ENCODE results near the gene ARHGAP8.

The ARHGAP8 gene

DNA sequence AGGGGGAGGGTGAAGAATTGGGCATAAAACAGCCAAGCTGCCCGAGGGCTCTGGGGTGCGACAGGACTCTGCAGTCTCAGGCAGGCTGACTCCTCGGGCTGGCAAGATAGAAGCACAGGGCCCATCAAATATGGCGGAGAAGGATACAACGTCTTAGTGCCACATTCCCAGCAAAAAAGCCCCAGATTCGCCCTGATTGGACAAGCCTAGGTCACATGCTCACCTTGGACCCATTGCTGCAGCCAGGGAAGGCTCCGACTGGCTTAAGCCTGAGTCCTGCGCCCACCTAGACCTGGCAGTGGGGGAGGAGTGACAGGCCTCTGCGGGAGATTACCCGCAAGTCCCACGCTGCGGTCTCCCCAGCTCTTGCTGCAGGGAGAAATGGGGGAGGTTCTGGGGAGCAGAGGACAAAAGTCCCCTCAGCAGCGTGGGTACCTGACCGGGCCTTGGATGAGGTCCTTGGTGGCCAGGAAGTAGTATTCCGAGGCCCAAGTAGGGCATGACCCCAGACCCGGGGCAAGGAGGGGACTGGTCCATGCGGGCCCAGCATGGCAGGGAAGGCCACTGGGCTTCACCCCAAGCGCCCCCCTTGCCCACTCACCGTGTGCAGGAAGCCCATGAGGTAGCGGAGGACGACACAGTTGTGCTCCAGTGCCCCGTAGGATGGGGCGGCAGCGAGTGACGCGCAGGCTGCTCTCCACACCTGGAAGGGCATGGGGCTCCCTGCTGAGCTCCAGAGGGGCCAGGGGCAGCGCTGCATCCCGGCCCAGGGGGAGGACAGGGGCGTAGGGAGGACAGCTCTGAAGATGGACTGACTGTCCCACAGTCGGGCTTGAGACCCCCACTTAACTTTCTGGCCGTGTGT, 113.0 kb downstream of the ARHGAP8 start:
- no peak overlapping the region for H3K4me3 ChIP-seq (ENCODE audit: low read depth, low read length)
- no peak for DNase-seq (ENCODE audit: low read depth)

DNA sequence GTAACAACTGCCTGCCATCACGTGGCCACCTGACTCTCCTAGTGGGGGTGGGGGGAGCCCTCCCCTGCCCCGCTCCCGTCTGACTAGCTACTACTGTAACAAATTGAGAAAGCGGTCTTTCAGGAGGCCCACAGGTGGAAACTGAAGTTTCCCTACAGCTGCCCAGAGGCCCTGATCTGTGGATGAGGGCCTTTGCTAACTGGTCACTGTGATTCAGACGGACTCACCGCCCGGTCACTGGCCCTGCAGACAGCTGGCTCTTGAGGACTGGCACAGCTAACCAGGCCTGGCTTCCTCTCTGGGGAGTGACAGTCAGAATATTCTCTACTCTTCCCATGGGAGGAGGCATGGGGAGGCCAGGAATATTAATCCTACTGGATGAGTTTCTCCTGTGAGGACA, 116.8 kb downstream of the ARHGAP8 start:
- H3K4me3 ChIP-seq (ENCODE audit: low read depth, low read length) = no peak overlapping the region
- peak; percentile 7 for DNase-seq (ENCODE audit: low read depth)

DNA sequence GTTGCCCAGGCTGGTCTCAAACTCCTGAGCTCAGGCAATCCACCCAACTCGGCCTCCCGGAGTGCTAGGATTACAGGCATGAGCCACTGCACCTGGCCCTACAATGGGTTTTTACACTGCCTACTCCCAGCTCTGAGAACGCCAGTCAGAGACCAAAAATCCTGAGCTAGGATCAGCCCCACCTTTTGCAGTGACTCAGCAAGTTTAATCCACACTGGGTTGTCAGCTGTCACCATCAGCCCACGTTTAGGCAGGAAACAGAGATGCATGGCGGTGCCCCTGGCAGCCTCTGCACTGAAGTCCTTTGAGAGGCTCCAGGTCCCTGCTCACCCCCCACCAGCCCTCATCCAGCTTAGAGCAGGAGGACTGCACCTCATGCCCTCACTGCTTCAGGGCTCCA, 117.6 kb downstream of the ARHGAP8 start:
- peak; percentile 4 for DNase-seq (ENCODE audit: low read depth)
- H3K4me3 ChIP-seq (ENCODE audit: low read depth, low read length) = no peak overlapping the region

DNA sequence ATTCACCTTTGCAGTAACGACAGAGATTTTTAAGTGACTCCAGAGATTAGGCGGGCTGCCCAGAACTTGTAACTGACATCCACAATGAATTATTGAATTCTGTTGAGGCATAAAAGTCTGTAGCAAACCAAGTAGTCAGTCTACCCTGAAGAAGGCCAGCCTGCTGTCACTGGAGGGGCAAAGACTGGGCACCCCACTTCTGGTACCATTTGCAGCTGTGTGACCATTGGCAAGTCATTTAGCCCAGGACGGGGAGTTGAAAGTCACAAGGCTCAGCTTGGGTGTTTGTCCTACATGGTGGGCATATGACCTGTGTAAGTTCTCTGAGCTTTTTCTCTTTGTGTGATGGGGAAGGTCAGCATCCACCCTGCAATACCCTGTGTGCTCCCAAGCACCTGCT, 119.4 kb downstream of the ARHGAP8 start:
- no peak overlapping the region for H3K4me3 ChIP-seq (ENCODE audit: low read depth, low read length)
- DNase-seq (ENCODE audit: low read depth) = no peak

DNA sequence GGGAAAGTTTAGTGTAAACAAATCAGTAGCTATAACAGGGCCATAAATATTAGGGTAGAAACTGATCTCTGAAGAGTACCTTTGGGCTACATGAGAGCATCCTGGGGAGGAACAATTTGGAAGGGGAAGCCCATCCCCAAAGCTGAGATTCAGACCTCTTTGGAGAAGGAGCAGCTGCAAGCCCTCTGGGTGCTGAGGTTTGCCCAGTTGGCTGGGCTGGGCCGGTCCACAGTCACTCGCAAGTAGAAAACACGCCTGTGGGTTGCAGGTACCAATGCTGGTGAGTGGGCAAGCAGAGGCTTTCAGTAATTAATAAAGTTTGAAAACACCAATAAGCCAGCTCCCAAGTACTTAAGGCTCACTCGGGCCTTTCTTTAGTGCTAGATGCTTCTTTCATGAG, 124.5 kb downstream of the ARHGAP8 start:
- no peak for DNase-seq (ENCODE audit: low read depth)
- no peak overlapping the region for H3K4me3 ChIP-seq (ENCODE audit: low read depth, low read length)

DNA sequence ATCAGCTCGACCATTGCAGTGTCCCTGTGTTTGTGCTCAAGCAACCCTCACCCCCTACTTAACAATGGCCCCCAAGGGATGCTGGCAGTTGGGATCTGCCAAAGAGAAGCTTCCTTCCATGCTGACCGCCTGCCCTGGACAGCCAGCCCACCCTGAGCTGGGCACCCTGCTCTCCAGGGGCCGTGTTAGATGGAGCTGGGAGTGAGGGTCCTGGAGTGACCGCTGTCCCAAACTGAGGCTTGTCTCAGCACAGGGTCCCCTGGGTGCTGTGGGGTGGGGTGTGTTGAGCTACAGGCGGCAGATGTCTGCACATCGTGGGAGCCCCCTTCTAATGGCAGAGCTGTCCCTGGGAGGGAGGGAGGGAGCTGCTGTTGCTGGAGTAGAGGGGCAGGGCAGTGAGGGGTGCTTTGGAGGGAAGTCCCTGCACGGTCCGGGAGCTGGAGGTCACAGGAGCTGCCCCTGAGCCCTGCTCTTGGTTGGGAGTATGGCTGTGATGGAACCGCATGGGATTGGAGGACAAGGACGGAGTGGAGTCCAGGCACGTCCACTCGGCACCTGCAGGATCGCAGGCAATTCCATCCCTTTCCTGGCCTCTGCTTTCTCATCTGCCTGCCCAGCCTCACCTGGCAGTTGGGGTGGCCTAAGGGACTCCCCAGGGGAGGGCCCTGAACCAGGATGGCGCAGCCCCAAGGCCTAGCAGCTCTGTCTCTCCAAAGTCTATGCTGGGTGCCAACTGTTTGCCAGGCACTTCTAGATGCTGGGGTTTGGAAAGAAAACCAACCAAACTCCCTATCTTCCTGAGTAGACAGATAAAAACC, 126.3 kb downstream of the ARHGAP8 start:
- no peak for DNase-seq (ENCODE audit: low read depth)
- H3K4me3 ChIP-seq (ENCODE audit: low read depth, low read length) = no peak overlapping the region

DNA sequence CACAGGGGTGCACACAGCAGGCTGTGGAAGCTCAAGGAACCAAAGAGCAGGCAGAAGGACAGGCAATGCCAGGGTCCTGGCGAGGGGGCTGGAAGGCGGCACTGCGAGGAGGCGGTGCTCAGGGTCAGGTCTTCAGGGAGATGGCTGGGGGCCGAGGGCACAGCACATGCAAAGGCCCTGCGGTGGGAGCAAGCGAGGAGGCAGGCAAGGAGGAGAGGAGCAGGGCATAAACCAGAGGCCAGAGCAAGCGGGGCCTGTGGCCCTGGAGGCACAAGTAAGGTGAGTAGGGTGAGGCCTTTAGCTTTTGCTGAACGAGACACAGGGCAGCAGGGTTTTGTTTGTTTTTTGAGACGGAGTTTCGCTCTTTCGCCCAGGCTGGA, 126.9 kb downstream of the ARHGAP8 start:
- no peak overlapping the region for H3K4me3 ChIP-seq (ENCODE audit: low read depth, low read length)
- DNase-seq (ENCODE audit: low read depth) = no peak

DNA sequence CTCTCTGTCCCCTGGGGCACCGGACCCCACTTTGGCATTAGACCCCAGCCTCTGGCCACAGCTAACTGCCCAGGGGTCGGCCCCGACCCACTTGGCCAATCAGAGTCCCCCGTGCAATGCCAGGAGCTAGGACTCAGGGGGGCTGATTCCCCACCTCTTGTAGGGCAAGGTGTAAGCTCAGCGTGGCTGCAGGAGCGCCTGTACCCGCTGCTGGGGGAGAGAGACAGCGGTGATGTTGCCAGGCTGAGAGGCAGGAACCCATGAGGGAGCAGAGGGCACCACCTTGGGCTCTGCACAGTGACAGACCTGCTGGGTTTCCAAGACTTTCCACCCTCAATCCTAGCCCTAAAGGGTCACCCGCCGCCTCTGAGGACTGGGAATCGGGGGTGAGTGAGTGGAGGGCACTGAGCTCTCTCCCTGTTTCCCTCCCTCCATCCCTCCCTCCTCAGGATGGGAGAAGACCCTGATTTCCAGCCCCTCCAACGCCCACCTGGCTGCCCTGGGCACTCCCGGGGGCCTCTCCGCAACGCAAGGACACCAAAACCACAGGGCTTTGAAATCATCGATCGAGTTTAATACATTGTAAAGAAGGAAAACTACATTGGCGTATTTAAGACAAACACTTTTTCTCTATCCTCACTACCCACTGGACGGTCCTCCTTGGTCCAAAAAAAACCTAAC, 128.4 kb downstream of the ARHGAP8 start:
- DNase-seq (ENCODE audit: low read depth) = no peak
- no peak overlapping the region for H3K4me3 ChIP-seq (ENCODE audit: low read depth, low read length)

DNA sequence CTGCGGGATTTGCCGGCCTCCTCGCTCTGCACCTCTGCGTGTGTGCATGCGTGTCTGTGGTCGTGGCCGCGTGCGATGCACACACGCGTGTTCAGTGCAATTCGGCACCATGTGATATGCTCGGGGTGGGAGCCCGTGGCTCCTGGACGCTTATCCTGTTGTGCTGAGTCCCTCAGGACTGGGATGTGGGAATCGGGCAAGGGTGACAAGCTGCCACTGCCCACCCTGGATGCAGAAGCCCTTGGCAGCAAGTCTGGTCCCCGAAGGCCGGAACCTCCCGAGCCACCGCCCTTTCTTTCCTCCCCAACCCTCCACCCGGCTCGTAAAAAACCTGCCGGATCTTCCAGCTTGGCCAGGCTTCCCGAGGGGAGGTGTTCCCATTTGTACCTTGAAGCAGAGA, 129.2 kb downstream of the ARHGAP8 start:
- DNase-seq (ENCODE audit: low read depth) = no peak
- no peak overlapping the region for H3K4me3 ChIP-seq (ENCODE audit: low read depth, low read length)

DNA sequence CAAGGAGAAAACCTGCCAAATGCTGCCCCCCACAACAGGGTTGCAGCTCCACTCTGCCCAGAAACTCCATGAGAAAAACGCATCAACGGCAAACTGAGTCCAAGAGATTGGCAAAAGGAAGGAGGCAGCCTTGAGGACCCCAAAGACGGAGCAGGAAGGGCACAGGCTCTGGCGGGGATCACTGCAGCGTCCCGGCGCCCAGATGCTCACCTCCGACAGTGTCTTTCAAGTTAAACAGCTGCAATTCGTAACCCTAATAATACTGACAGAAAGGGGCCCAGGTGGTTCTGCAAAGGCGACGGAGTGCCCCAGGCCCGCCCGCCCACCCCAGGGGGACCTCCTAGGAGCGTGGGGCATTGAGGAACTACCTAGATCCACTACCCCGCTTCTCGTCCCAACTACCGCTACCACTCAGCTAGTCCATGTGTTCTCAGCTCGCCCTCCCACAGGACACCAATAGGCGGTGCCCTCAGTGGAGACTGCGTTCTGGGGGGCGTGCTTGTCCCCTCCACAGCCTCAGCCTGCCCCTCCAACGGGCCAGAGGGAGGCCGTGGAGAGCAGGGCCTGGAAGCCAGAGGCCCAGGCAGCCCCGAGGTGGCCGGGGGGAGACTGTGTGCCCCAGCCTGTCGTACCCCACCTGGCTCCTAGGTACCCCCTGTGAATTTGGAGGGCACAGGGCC, 130.0 kb downstream of the ARHGAP8 start:
- DNase-seq (ENCODE audit: low read depth) = no peak
- no peak overlapping the region for H3K4me3 ChIP-seq (ENCODE audit: low read depth, low read length)

DNA sequence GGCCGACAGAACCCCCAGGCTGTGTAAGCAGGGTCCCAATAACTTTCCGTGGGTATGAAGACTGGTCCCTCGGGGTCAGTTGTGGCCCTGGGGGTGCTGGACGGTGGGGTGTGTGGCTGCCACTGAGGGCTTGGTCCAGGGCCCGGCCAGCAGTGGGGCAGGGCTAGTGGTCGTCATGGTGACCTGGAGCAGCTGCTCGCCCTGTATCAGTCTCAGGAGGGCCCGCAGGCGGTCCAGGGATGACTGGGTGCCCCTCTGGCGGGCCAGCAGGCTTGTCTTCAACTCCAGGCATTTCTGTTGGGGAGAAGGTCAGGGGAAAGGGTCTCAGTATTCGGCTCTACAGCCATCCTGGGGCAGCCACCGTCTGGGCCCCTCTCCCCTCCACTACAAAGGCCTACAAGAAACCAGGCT, 130.6 kb downstream of the ARHGAP8 start:
- H3K4me3 ChIP-seq (ENCODE audit: low read depth, low read length) = no peak overlapping the region
- no peak for DNase-seq (ENCODE audit: low read depth)

DNA sequence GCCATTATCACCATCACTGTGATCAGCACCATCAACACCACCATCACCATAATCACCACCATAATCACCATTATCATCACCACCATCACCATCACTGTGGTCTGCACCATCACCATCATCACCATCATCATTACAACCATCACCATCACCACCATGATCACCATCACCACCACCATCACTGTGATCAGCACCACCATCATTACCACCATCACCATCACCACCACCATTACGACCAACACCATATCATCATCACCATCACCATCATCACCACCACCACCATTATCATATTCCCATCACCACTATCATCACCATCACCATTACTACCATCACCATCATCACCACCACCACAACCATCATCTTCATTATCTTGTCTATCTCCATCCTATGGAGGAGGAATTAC, 132.2 kb downstream of the ARHGAP8 start:
- H3K4me3 ChIP-seq (ENCODE audit: low read depth, low read length) = no peak overlapping the region
- no peak for DNase-seq (ENCODE audit: low read depth)

DNA sequence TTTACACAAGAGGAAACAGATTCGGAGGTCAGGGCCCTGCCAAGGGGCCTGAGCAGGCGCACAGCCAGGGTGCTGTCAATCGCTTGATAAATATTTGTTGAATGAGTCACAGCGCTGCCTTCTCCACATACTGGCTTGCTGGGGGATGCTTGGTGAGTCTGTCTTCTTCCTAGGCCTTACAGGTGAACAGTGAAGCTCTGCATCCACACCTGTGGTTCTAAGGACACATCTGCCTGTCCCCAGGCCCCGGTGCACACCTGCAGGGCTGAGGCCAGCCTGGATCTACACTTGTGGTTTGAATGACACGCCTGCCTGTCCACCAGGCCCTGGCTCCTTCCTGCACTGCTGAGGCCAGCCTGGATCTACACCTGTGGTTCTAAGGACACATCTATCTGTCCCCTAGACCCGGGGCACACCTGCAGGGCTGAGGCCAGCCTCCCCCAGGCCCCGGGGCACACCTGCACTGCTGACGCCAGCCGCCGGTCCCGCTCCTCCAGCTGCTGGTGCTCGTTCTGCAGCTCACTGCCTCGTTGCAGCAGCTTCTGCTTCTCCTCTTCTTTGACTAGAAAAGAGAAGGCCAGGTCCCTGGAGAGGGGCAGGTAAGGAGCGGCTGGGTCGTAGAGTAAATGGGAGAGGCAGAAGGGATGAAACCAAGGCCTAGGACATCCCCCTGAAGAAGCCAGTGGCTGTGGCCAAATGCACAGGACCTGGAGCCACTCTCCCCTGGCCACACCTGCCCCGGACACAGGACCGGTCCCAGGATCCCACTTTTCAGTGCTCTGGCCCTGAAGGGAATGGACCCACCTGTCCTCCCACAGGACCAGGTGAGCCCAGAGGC, 132.8 kb downstream of the ARHGAP8 start:
- no peak overlapping the region for H3K4me3 ChIP-seq (ENCODE audit: low read depth, low read length)
- DNase-seq (ENCODE audit: low read depth) = no peak

DNA sequence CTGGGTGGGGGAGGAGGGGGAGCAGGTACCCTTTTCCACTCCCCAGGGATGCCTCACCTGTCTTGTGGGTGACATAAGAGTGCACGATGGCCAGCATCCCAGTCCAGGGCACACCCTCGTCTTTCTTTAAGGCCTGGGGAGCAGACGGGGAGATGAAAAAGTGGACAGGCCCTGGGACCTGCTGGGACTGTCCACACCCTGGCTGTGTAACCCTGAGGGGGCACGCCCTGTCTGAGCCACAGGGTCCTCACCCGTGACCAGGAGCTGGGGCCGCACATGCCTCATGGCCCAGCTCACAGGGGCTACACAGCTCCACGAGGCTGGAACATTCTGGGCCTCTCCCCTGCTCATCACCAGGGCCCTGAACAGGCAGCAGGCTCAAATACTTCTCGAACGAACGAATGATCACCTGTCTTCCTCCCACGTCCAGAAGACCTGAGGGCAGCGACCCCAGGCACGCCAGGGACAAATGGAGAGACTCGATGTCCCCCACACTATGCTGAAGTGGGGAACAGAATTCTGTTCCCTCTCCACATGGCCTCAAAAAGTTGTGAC, 133.5 kb downstream of the ARHGAP8 start:
- no peak for DNase-seq (ENCODE audit: low read depth)
- no peak overlapping the region for H3K4me3 ChIP-seq (ENCODE audit: low read depth, low read length)

DNA sequence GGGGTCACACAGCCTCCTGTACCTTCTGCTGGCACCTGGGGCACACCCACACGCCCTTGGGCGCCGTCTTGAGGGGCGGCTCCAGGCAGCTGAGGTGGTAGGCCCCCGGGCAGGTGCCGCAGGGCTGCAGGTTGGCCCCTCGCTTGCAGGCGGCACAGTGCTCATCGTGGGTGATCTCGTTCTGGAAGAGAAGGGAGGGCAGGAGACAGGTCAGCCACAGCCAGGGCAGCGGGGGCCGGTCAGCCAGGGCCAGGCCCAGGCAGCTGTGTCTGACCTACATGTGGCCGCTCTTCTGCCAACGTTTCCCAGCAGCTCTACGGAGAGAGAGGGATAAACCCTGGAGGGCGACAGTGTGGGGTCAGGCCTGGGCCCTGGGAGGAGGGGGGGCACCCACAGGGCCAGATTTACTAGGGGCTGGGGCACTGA, 135.6 kb downstream of the ARHGAP8 start:
- H3K4me3 ChIP-seq (ENCODE audit: low read depth, low read length) = no peak overlapping the region
- DNase-seq (ENCODE audit: low read depth) = no peak

DNA sequence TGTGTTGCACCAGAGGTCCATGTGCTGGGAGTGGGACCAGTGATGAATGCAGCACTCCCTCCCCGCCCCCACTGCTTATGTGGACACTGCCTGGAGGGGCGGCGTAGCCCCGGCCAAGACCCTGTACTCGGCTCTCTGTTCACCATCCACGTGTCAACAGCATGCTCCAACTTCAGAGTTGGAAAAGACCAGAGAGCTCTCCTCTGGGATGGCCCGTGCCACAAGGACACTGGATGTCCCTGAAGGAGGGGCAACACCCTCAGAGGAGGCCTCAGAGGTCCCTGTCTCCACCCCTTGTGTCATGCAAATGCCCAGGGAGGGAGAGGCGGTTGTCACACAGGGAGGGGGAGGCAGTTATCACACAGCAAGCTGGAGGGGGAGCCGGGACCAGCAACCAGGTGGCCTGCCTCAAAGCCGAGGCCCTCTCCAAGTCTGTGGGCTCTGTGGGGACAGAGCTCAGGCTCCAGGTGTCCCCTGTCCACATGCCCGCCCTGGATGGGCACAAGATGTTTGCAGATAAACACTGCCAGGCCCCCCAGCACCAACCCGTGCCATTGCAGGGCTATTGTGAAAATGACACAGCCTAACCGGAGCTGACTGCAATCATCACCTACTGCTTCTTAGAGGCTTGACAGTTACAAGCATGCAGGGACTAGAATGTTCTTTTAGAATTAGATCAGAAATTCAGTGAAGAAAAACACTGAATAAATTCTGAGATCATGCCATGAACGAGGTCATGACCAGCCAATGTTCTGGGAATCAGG, 136.3 kb downstream of the ARHGAP8 start:
- no peak overlapping the region for H3K4me3 ChIP-seq (ENCODE audit: low read depth, low read length)
- DNase-seq (ENCODE audit: low read depth) = no peak

DNA sequence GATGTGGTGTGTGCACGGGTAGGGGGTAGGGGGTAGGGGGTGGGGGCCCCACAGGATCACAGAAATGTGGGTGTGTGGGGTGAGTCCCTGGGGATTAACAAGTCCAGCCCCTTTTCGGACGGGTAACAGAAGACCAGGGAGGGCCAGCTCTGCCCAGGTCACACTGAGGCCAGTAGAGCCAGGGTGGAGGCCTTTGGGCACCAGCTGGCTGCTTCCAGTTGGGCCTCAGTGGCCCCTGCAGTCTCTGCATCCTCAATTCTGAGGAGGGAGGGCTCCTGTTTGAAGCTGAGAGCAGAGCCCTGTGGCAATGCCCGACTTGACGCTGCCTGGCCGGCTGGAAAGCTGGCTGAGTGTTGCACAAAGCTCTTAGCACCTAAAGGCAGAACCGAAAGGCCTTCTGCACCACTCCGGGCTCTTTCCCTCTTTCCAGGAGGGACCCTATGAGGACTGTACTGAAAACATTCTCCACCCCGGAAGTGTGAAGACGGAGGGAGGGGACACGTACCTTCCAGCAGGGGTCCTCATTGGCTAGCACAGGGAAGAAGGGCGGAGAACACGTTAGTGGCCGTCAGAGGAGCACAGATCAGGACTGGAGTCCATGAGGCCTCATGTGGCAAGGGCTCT, 137.0 kb downstream of the ARHGAP8 start:
- no peak overlapping the region for H3K4me3 ChIP-seq (ENCODE audit: low read depth, low read length)
- no peak for DNase-seq (ENCODE audit: low read depth)
